Stimulated activated CD4-positive, alpha-beta T cell treated with anti-CD3 and anti-CD28 coated beads, Interleukin-4, amount 100 ng/mL, for 48 hours (primary cell): ENCODE measurements around the gene GPANK1.

Source experiments
- DNase-seq, 2 donors: peaks; one replicate each; pipeline ENCODE4 v3.0.0-alpha.2; 2020; ENCODE audit warnings: low read depth in 2 of 2

The GPANK1 gene

DNA sequence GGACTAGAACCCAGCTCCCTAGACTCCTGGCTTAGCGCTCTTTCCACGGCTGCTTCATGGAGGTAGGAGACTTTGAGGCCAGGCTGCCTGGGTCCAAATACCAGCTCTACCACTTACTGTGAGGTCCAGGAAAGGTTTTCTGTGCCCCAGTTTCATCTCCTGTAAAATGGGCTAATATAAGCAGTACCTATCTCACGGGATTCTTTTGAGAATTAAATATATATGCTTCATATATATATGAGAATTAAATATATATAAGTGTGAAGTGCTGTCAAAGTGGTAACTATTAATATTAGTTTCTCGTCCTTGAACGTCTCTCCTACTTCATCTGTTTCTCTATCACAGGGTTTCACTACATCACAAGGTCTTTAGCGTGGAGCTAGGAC, 26.3 kb upstream of the GPANK1 start:
- DNase-seq, result no peak

DNA sequence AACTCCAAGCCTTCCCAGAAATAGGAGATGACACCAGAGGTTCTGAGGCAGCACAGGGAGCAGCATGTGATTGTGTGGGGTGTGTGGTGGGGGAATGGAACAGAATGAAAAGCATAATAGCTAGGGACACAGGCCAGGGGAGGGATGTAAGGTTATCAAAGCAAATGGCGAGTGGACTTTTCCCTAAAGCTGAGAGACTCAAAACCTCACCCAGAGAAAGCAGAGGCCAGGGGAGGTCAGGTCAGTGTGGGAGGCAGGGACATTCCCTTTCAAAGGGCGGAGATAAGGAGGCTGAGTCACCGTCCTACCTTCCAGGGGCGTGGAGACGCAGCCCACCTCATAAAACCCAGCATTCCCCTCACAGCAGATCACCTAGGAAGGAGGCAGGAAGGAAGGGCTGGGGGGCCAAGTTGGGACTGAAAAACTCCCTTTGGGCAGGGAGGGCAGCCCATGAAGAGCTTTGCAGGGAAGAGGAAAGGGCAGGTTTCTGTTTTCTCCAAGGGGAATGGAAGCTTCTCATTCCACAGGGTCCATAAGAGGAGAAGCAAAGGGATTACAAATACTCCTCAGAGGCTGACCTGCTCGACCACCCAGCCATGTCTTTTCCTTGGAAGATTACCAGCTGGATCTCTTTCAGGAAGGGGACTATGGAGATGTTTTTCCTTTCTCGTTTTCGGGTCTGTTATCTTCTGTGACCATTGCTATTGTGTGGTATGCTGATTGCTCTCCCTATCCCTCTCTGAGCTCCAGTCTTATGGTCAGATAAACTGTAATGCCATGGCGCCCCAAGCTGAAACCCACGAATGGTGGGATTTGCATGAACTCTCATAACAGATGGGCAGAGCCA, 25.7 kb upstream of the GPANK1 start:
- no peak for DNase-seq

DNA sequence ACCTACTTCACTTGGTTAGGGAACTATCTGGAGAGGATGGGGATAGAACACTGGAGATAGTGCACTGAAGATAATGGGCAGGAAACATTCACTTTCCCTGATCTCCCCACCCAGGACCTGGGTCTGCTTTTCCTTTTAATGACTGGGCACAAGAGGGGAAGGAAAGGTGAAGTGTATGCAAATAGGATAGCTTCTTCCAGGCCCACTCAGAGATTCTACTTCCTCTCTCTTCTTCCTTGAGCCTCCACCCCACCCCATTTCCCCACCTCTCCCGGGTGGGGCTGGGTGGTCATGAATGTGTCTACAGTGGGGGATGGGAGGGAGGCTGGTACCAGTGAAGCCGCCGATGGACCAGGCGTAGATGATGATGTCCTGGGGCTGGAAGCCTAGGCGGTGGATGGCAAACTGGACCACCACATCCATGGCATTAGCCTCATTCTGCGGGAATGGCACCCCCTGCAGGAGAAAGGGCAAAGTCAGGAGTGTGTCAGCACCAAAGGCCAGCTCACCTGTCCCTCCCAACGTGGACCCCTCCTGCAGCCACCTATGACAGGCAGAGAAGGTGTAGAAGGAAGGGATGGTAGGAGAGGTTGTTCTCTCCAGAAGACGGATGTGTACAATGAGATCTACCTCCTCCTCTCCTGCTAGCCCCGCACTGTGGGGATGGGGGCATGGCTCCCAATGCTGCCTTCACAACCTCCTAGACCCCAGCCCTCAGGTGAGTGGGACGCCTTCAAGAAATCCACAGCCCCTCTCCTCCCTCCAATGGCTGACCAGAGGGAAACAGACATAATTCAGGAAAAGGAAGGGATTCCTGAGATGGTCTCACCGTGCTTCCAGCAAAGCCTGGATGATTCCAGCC, 24.7 kb upstream of the GPANK1 start:
- DNase-seq, result no peak

DNA sequence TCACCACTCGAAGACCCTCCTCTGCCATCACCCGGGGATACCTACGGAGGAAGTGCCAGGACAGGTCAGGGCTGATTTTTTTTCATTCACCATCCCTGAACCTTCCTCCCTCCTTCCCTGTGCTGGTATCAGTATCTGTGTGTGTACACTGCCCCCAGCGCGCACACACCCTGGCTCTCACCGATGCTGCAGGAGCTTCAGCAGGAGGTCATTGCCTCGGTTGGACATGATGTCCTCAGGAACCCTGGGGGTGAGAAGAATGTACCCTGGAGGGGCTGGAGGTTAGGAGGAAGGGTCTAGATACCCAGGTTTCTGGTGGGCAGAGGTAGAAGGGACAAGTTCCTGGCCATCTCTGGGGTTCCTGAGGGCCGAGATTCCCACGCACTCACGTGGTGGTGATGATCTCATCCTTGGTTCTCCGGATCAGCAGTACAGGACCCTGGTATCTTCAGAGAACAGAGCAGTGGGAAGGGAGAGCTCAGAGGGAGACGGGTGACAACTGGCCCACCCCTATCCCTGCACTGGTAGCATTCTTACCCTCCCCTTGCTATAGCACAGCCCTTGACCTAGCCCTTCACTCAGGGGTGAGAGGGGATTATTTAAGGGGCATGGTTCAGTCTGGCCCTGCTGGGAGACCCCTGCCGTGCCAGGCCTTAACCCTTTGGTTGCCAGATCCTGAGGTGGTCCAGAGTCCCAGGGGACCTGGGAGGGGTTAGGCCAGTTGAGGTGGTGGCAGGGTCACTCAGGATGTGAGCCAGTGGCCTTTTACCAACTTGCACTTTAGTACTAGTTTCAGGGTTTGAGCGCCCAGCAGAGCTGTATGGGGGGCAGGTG, 23.3 kb upstream of the GPANK1 start:
- DNase-seq, result no peak

- DNase-seq, result no peak
These were observed 22.5 kb upstream of the GPANK1 start for GRCh38 chr6:31687321-31687720.

DNA sequence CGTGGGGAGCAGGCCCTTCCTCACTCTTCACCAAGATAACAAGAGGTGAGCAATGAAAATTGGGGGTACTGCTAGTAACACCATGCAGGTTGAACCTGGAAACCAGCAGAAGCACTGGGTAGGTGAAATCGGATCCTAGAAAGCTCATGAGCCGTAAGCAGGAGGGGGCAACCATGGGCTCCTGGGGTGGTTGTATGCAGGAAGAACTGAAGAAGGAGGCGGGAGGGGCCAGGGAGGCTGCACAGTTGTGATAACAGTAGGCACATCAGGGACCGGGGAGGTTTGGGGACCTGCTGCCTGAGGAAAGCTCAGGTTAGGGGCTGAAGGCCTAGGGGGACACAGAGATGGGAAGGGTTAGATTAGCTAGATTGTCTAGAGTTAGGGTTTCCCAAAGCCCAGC, 21.7 kb upstream of the GPANK1 start:
- DNase-seq, result no peak

DNA sequence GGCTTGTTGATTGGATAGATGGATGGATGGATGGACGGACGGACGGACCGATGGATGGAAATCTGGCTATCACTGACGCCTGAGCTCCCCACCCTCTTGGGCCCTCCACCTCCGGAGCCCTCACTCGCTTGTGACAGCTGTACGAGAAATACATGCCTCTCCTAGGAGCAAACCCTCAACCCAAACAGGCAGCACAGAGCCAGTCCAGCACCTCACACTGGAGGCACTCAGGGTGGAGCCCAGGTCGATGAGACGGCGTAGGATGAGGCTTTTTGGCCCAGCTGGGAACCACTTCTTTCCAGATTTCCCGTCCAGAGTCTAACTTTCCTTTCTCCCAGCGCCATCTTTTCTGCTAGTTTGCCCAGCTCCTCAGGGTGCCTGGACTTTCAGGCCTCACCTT, 18.8 kb upstream of the GPANK1 start:
- no peak for DNase-seq

DNA sequence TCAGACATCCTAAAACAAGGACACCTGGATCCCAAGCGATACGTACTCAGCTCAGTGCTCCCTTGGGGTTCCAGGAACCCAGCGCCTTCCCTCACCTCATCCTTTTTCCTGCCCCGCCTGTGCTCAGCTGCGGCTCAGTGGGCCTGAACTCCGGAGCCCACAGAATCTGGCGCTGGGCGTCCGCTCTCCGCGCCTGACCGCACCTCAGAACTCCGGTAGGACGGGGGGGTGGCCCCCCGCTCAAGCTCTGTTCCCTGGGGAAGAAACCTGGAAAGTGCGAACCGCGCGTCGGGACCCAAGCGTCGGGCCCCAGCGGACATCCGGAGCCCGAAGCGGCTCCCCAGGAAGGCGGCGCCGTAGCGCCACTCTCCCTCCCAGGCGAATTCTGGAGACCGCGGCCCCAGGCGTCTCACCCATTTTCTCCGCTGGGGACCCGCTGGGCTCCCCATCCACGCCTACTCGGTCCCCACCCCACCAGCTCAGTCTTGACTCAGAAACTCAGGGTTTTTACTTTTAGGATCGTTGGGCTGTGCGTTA, 16.4 kb upstream of the GPANK1 start:
- DNase-seq, result peak in 1 of 2 donors; percentile 44

GRCh38 chr6:31680226-31681134, 15.7 kb upstream of the GPANK1 start, which contains the start of gene LY6G5C:
Gene LY6G5C, minus strand, starts transcription at chr6:31681067. Its CDS starts 694 bp downstream, at chr6:31680373.
- DNase-seq, result peak; percentile 48 to 59

GRCh38 chr6:31677955-31678354, 13.2 kb upstream of the GPANK1 start:
- DNase-seq, result no peak

DNA sequence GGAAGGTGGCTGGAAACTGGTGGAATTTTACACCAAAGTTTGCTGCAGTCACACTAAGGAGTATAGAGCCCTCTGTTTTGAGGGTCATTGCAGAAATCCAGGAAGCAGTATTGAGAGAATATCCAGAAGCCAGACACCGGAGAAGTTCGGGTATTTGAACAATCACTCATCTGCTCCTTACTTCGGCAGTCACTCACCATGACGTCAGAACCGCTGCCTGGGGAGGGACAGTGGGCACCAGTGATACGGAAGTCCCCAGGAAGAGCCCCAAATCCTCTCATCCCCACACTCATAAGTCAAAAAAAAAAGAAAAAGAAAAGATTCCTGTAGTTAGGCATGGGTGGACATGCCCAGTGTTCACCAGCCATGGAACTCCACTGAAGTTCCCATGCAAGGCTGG, 12.1 kb upstream of the GPANK1 start:
- no peak for DNase-seq

DNA sequence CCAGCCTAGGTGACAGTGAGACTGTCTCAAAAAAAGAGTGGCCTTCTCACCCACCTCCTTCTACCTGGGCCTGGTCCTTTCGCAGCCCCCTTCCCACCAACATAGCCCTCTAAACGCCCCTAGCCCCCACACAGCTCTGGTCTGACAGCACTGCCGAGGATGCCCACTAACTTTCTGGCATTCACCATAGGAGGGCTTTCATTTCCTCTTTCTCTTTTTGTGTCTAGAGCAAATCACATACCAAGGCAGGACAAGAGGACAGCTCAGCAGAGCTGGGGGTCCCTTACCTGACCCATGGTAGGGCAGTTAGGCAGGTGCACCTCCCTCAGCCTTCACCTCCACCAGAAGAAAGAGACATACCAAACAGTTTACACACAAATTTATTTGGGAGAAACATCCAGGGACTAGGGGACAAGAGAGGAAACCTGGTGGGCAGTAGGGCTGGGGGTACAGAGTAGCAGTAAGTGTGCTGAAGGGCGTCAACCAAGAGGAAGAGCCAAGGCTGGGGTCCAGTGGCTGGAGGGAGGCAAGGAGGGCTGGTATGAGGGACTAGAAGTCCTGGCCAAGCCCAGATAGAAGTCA, 11.6 kb upstream of the GPANK1 start:
- DNase-seq, result no peak

DNA sequence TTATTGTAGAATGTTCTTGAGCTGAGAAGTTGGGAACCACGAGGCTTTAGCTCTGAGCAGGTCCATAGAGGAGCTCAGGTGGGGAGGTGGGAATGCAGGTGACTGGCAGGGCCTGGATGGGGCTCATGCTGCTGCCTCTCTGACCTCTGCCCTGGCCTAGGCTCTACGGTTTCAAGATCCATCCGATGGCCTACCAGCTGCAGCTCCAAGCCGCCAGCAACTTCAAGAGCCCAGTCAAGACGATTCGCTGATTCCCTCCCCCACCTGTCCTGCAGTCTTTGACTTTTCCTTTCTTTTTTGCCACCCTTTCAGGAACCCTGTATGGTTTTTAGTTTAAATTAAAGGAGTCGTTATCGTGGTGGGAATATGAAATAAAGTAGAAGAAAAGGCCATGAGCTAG, 4.9 kb upstream of the GPANK1 start, which contains the start of gene LY6G5B:
TSS of gene LY6G5B (plus strand) at position 301 of the 400 bp plus-strand sequence. CDS start 975 bp downstream, outside the sequence.
- no peak for DNase-seq

DNA sequence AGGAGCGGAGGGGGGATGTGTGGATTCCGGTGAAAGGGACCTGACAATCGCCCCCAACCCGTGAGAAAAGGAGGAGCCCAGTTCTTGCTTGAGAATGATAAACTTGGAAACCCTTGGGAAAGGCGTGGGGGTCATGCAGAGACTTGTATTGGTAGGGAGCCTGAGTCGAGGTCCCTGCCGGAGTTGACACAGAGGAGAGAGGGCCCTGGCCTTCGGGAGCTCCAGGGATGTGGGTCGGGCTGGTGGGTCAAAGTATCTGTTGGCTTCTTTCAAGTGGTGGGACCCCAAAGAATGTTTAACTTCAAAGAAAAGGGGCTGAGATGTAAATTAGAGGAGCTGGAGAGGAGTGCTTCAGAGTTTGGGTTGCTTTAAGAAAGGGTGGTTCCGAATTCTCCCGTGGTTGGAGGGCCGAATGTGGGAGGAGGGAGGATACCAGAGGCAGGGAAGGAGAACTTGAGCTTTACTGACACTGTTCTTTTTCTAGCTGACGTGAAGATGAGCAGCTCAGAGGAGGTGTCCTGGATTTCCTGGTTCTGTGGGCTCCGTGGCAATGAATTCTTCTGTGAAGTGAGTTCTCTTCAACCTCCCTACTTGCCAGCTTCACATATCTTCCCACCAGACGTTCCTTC, 1.7 kb upstream of the GPANK1 start:
- DNase-seq, result no peak

DNA sequence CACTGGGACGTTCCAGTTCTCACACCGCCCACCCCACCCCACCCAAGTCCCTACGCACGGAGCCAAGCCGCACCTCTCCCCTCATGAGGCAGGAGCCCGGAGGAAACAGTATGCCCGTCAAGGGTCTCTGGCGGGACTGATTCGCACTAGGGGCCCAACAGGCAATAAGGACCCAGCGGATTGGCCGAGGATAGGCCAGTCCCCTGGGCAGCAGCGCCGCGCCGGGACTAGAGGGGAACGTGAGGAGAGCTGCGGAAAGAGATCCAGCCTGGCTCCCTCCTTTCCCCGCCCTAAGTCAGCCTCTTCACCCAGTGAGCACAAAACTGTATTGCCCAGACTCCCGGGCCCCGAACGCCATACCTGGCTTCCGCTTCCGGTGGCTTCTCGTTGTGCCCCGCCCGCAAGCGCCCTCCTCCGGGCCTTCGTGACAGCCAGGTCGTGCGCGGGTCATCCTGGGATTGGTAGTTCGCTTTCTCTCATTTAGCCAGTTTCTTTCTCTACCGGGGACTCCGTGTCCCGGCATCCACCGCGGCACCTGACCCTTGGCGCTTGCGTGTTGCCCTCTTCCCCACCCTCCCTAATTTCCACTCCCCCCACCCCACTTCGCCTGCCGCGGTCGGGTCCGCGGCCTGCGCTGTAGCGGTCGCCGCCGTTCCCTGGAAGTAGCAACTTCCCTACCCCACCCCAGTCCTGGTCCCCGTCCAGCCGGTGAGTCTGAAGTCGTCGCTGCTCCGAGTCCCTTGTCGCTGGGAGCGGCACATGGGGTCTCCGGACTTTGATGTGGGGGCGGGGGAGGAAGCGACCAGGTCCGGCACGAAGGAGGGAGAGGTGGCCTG, 922 bp upstream of the GPANK1 start, which contains the start of gene CSNK2B:
TSS of gene CSNK2B (plus strand) at position 580 of the 836 bp plus-strand sequence. CDS start 752 bp downstream, outside the sequence.
- DNase-seq, result peak; percentile 97

DNA sequence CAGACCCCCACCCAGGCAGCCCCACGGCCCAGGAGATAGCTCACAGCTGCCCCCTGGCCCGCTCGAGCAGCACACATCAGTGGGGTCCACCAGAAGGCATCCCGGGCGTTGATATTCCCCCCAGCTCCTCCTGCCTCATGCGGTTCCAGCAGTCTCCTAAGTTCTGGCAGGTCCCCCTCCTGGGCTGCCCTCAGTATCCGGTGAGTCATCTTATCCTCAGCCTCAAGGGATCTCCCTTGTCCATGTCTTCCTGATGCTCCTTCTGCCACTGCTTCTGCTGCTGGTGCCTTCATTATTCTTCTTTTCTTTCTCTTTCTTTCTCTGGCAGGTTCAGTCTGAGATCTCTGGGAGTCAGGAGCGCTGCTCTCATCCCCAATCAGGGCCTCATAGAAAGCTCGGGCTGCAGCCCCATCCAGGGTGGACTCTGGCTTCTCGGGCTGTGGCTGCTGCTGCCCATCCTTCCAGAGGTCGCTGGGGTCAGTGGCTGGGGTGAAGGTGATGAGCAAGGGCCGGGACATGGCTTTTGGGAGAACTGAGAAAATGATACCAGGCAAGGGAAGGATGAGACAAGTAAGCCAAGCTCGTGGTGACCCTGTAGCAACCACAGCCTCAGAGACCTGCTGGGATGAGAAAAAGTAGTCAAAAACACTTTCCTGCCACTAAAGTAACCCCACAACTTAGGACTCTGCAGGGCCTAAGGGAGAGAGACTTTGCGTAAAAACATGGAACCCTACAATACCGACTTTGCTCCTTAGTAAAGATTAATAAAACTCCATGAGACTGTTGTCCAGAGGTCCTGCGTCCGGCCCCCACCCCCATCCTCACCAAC, 622 bp downstream of the GPANK1 start:
- DNase-seq, result no peak

DNA sequence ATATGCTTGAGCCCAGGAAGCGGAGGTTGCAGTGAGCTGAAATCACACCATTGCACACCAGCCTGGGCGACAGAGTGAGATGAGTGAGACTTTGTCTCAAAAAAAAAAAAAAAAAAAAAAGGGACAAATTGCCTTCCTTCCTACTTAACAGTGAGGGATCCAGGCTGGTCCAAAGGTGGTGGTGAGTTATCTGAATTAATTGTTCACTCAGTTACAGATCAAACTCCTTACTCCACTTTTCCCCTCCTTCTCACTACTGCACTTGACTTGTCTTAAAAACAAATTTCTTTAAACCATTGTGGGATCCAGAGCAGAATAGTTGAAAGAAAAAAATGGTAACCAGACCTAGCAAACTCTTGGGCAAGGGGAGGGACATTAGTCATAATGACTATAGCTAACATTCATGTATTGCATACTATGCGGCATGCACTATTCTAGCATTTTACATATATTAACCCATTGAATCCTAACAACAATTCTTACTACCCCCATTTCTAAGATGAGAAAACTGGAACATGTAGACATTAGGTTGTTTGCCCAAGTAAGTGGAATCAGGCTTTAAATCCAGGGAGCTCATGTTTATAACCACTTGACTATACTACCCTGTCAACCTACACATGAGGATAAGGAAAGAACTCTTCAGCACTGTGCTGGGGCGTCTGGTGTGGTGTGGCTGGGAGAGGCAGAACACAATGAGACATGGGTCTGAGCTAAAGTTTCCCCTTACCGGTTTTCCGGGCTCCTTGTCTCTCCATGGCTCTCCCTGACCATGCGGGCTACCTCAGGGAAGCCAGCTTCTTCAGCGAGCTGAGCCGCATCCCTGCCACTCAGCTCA, 1.5 kb downstream of the GPANK1 start:
- no peak for DNase-seq
